Spleen (tissue), 7 donors: Measurements from ENCODE around the gene MCTP1.

Experiments used
- POLR2A ChIP-seq, 3 donors: fragments of 450-650 bp; IDR thresholded peaks; one replicate each; pipeline ENCODE4 v1.5.1; 2017; ENCODE audit warnings: antibody characterized with exemption in 3 of 3, mild to moderate bottlenecking in 1 of 3
- POLR2AphosphoS5 ChIP-seq, 3 donors: sonication (generic); formaldehyde crosslinking; IDR thresholded peaks; one replicate each; pipeline ENCODE4 v1.5.1; 2017; ENCODE audit warnings: antibody characterized with exemption in 3 of 3
- TF ChIP-seq, protein P1 (sequence below), 11 experiments: fragments of 200-600 bp in 7 of 11; fragments of 450-650 bp in 4 of 11; sonication (generic) in 4 of 11; IDR thresholded peaks in 8 of 11; conservative IDR thresholded peaks in 3 of 11; 1 replicate in 7 of 11; 2 replicates in 4 of 11; pipeline versions ENCODE4 v1.4.0 to v1.8.0; 2016 to 2021; ENCODE audit warnings: antibody characterized with exemption in 11 of 11, inconsistent platforms in 4 of 11, mild to moderate bottlenecking in 1 of 11
- donor health status: DM: no; HTN: no; CAD: no; lungs with moderate emphysema.
- donor health status: DM: no; HTN: no; CAD: no.
- donor health status: DM: no; HTN: no; CAD: no.

DNA sequence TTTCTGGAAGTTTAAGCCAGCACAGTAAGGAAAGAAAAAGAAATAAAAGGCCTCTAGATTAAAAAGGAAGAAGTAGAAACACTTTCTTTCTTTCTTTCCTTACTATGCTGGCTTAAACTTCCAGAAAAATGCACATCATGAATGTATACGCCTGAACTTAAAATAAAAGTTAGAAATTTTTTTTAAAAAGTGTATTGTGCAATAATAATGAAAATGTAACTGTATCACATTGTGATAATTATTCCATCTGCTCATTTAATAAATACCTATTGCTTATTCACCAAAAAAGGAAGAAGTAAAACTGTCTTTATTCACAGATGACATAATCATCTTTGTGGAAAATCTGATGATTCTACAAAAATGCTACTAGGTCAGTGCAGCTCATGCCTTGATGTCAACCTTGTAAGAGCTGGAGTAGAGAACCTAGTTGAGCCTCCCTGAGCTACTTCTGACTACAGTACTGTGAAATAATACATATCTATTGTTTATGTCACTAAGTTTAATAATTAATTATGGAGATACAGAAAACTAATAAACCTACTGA is 49.4 kb downstream of the MCTP1 start:
- TF ChIP-seq, protein P1, sequence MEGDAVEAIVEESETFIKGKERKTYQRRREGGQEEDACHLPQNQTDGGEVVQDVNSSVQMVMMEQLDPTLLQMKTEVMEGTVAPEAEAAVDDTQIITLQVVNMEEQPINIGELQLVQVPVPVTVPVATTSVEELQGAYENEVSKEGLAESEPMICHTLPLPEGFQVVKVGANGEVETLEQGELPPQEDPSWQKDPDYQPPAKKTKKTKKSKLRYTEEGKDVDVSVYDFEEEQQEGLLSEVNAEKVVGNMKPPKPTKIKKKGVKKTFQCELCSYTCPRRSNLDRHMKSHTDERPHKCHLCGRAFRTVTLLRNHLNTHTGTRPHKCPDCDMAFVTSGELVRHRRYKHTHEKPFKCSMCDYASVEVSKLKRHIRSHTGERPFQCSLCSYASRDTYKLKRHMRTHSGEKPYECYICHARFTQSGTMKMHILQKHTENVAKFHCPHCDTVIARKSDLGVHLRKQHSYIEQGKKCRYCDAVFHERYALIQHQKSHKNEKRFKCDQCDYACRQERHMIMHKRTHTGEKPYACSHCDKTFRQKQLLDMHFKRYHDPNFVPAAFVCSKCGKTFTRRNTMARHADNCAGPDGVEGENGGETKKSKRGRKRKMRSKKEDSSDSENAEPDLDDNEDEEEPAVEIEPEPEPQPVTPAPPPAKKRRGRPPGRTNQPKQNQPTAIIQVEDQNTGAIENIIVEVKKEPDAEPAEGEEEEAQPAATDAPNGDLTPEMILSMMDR (IDR thresholded peaks at IDR 0.05 in 8 of 11, conservative IDR thresholded peaks at IDR 0.05 in 3 of 11), result no peak
- TF ChIP-seq POLR2A (IDR thresholded peaks at IDR 0.05) (no peak), POLR2AphosphoS5 (IDR thresholded peaks at IDR 0.05) (no peak)
